Hypothalamus (tissue), 51 donors: ENCODE results near the gene GATAD1.
"Not testable (repeated sequence)": the region's sequence is repeated elsewhere in the genome, so short reads cannot be mapped to it uniquely, and the experiment has no call there.

ENCODE experiments used
- DNase-seq, 51 donors: peaks; one replicate each; lab custom pipeline; 2025; lab: John Stamatoyannopoulos, UW

GATAD1 gene

GRCh38 chr7:92436612-92437445 is 10.5 kb upstream of the GATAD1 start:
- no peak for DNase-seq

GRCh38 chr7:92437956-92438491 is 9.3 kb upstream of the GATAD1 start:
- DNase-seq = no peak

- not testable (repeated sequence) for DNase-seq
Measured at GRCh38 chr7:92442720-92443119, 4.6 kb upstream of the GATAD1 start.

- peak in 2 of 51 donors; percentile 32 to 41 for DNase-seq
Measured at GRCh38 chr7:92446869-92447344, 375 bp upstream of the GATAD1 start.

- DNase-seq = peak in 23 of 51 donors; percentile 2 to 66 (median 23)
Measured at GRCh38 chr7:92448205-92448747, 994 bp downstream of the GATAD1 start.

- DNase-seq = no peak
Measured at GRCh38 chr7:92451645-92452044, 4.4 kb downstream of the GATAD1 start.

GRCh38 chr7:92456236-92456635 is 9.0 kb downstream of the GATAD1 start:
- no peak for DNase-seq

- no peak for DNase-seq
Measured at GRCh38 chr7:92460109-92460508, 12.8 kb downstream of the GATAD1 start.

- DNase-seq = no peak
Measured at GRCh38 chr7:92460510-92460909, 13.2 kb downstream of the GATAD1 start.

- DNase-seq = peak in 7 of 51 donors; percentile 0 to 34 (median 1)
Measured at GRCh38 chr7:92461027-92462003, 14.0 kb downstream of the GATAD1 start.

GRCh38 chr7:92462560-92462959 is 15.3 kb downstream of the GATAD1 start:
- DNase-seq = no peak

- no peak for DNase-seq
Measured at GRCh38 chr7:92464515-92464914, 17.2 kb downstream of the GATAD1 start.

- DNase-seq = no peak
Measured at GRCh38 chr7:92466682-92467081, 19.4 kb downstream of the GATAD1 start.

- DNase-seq = not testable (repeated sequence)
Measured at GRCh38 chr7:92468589-92468988, 21.3 kb downstream of the GATAD1 start.

GRCh38 chr7:92473989-92474388 is 26.7 kb downstream of the GATAD1 start:
- not testable (repeated sequence) for DNase-seq

GRCh38 chr7:92475261-92475770 is 28.0 kb downstream of the GATAD1 start:
- not testable (repeated sequence) for DNase-seq

- not testable (repeated sequence) for DNase-seq
Measured at GRCh38 chr7:92475851-92476590, 28.7 kb downstream of the GATAD1 start.

GRCh38 chr7:92477681-92478080 is 30.4 kb downstream of the GATAD1 start, which contains the start of gene ERVW-1:
Gene ERVW-1, minus strand, starts transcription at chr7:92477946. Its CDS starts 7,565 bp downstream, at chr7:92470381.
- not testable (repeated sequence) for DNase-seq

GRCh38 chr7:92478095-92478494 is 30.8 kb downstream of the GATAD1 start:
- DNase-seq = no peak
